SJSA1 (cell line): ENCODE measurements around the gene MYO7A. TPM values are rescaled to one million over a fixed set of nuclear protein-coding genes. Genes with fewer than 3 reads are reported as not detected.

Experiments
- DNase-seq, 2 experiments: peaks; one replicate each; pipeline ENCODE4 v3.0.0-alpha.2; 2015 to 2020; ENCODE audit warnings: low spot score in 2 of 2, low read depth in 1 of 2
- H3K27ac ChIP-seq: fragments of 250-450 bp; sonication (Bioruptor Pico); 2 replicates; pipeline ENCODE4 v1.5.1; 2020; ENCODE audit warnings: mild to moderate bottlenecking, moderate library complexity
- H3K27me3 ChIP-seq: fragments of 250-450 bp; sonication (Bioruptor Pico); replicated peaks from 2 replicates; pipeline ENCODE4 v1.5.1; 2020; ENCODE audit warnings: mild to moderate bottlenecking, moderate library complexity
- H3K36me3 ChIP-seq: fragments of 250-450 bp; sonication (Bioruptor Pico); 2 replicates; pipeline ENCODE4 v1.5.1; 2020; ENCODE audit warnings: mild to moderate bottlenecking
- H3K4me1 ChIP-seq: fragments of 250-450 bp; sonication (Bioruptor Pico); replicated peaks from 2 replicates; pipeline ENCODE4 v1.6.1; 2021; ENCODE audit warnings: mild to moderate bottlenecking
- H3K4me3 ChIP-seq: fragments of 250-450 bp; sonication (Bioruptor Pico); 2 replicates; pipeline ENCODE4 v1.5.1; 2020; ENCODE audit warnings: mild to moderate bottlenecking
- H3K9me3 ChIP-seq: fragments of 250-450 bp; sonication (Bioruptor Pico); replicated peaks from 2 replicates; pipeline ENCODE4 v1.5.1; 2020; ENCODE audit warnings: mild to moderate bottlenecking
- total RNA-seq: library from RNA; depleted of rRNA; stranded (reverse); fragments of >200 nt; shearing (Covaris generic); gene quantifications from 2 replicates; pipeline ENCODE4 v1.2.3, GENCODE V29; 2014

The MYO7A gene
- total RNA-seq, 1 experiment from 2014 or later, result not detected

GRCh38 chr11:77122576-77123212, 5.4 kb upstream of the MYO7A start:
- Histone ChIP-seq H3K4me1 (peaks cover 10% of the 10 kb centered on the region), H3K27ac (no peak overlapping the region), H3K4me3 (no peak overlapping the region), H3K27me3 (no peaks in the 10 kb centered on the region), H3K36me3 (no peaks in the 10 kb centered on the region; the same call in 1 of the 2 replicates), H3K9me3 (no peaks in the 10 kb centered on the region)
- DNase-seq, result no peak

DNA sequence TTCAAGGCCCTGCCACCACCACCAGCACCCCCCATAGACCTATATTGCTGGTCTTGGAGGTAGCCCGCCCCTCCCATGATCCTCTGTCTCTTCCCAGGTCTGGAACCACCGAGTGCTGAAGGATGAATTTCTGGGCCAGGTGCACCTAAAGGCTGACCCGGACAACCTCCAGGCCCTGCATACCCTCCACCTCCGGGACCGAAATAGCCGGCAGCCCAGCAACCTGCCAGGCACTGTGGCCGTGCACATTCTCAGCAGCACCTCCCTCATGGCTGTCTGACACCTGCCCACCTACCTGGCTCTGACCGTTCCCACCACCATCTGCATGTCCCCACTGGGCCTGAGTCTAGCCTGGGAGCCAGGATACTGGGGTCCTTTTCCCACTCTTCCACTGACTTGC, 4.5 kb upstream of the MYO7A start:
- peaks cover 13% of the 10 kb centered on the region for H3K4me1 ChIP-seq
- no peaks in the 10 kb centered on the region; the same call in 1 of the 2 replicates for H3K36me3 ChIP-seq
- H3K9me3 ChIP-seq, result no peaks in the 10 kb centered on the region
- no peak for DNase-seq
- no peaks in the 10 kb centered on the region for H3K27me3 ChIP-seq
- no peak overlapping the region for H3K4me3 ChIP-seq
- H3K27ac ChIP-seq, result no peak overlapping the region

DNA sequence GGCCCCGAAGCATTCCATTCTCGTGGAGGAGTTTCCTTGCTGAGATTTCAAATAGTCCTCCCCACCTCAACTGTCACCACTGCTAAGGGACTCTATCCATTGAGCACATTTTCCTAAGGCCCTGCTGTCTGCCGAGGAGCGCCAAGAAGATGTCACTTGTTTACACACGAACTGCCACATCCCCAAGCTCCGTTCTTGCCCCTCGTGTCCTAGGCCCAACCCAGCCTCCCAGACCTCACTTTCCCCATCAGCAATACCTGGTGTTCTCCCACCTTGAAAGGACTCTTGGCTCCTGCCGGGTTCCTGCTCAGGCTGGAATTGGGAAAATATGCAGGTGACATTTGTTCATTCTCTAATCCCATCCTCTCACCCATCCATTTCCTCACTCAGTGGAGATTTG, 4.0 kb upstream of the MYO7A start:
- Histone ChIP-seq H3K36me3 (no peaks in the 10 kb centered on the region; the same call in 1 of the 2 replicates), H3K4me1 (peaks cover 13% of the 10 kb centered on the region), H3K27ac (no peak overlapping the region), H3K27me3 (no peaks in the 10 kb centered on the region), H3K4me3 (no peak overlapping the region), H3K9me3 (no peaks in the 10 kb centered on the region)
- no peak for DNase-seq

DNA sequence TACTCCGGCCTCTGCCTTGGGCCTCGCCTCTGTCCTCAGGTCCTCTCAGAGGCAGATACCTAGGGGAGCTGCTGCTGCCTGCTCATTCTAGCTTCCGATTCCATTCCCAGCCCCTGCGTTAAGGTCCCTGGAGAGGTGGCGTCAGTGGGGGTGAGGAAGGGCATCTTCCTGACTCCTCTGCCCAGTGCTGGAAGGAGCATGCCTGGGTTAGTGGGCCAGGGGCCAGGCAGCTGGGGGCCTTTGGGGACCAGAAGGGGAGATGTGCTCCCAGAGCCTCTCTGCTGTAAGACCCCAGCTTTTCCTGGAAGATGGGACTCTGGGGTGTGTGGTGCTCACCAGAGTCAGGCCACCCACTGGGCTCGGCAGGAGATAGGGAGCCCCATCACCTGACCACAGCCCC, 3.6 kb upstream of the MYO7A start:
- Histone ChIP-seq H3K4me1 (peaks cover 13% of the 10 kb centered on the region), H3K36me3 (no peaks in the 10 kb centered on the region; the same call in 1 of the 2 replicates), H3K4me3 (no peak overlapping the region), H3K9me3 (no peaks in the 10 kb centered on the region), H3K27me3 (no peaks in the 10 kb centered on the region), H3K27ac (no peak overlapping the region)
- DNase-seq, result no peak

DNA sequence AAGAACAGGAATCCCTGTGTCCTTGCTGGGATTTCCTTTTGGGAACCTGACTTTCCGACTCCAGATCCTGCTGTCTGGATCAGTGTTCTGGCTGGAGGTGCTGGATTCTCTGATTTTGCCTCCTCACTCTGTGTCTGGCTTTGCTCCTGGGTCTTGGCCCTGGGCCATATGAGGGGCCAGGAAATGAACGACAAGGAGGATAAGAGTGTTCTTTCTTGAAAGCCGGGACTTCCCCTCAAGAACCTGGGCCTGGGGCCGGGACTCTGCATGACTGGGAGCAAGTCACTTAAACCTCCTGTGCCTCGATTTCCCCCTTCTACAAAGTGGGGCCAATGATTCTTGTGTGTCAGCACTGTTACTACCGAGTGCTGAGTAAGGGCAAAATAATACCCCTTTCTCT, 2.9 kb upstream of the MYO7A start:
- Histone ChIP-seq H3K9me3 (no peaks in the 10 kb centered on the region), H3K4me1 (peaks cover 13% of the 10 kb centered on the region), H3K36me3 (no peaks in the 10 kb centered on the region; the same call in 1 of the 2 replicates), H3K4me3 (no peak overlapping the region), H3K27me3 (no peaks in the 10 kb centered on the region), H3K27ac (no peak overlapping the region)
- DNase-seq, result no peak

DNA sequence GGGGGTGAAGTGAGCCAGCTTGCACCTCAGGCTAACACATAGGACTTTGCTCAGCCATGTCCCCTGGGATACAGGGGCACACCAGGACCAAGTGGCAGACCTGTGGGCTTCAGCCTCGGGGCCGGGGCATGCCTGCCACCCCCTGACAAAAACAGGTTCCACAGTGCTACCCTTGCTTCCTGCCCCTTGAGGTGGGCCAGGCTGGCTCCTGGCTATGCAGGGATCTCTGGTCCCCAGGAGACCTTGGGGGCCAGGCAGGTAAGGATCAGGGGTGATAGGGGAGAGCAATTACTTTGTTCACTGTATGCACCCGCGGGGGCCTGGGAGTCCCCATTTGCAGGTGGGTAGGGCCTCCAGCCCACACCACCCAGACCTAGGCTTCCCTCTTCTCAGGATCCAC, 2.4 kb upstream of the MYO7A start:
- no peaks in the 10 kb centered on the region for H3K9me3 ChIP-seq
- H3K4me1 ChIP-seq, result peaks cover 13% of the 10 kb centered on the region
- H3K36me3 ChIP-seq, result no peaks in the 10 kb centered on the region; the same call in 1 of the 2 replicates
- no peak overlapping the region for H3K27ac ChIP-seq
- no peak for DNase-seq
- H3K4me3 ChIP-seq, result no peak overlapping the region
- no peaks in the 10 kb centered on the region for H3K27me3 ChIP-seq

DNA sequence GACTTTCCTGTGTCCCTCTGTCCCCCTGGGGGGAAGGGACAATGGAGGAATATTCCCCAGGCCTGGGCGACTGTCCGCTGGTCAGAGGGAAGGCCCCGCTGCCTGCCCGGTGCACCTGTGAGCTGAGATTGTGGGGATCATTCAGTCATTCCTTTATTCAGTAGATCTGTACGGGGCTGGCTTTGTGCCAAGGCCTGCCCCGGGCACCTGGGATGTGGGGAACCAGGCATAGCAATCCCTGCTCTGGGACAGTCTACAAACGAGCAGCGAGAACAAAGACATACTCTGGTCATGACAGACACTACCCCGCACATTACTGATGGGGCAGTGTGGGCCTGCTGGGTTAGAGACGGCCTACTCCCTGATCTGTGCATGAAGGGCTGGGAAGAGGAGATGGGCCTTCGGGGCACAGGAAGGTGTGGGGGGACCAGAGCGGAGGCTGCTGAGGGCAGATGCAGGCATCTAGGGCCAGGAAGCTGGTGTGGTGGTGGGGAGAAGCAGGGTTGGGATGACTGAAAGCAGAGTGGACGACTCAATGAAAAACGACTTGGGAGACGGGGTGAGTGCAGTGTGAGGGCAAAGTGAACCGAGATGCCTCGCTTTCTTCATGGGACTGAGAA, 1.8 kb upstream of the MYO7A start:
- Histone ChIP-seq H3K4me1 (peaks cover 13% of the 10 kb centered on the region), H3K27ac (no peak overlapping the region), H3K27me3 (no peaks in the 10 kb centered on the region), H3K4me3 (no peak overlapping the region), H3K36me3 (no peaks in the 10 kb centered on the region), H3K9me3 (no peaks in the 10 kb centered on the region)
- DNase-seq, result no peak

- H3K9me3 ChIP-seq, result no peaks in the 10 kb centered on the region
- peaks cover 13% of the 10 kb centered on the region for H3K4me1 ChIP-seq
- no peak overlapping the region for H3K27ac ChIP-seq
- H3K27me3 ChIP-seq, result no peaks in the 10 kb centered on the region
- peak in 1 of 2 experiments; percentile 7 for DNase-seq
- H3K36me3 ChIP-seq, result no peaks in the 10 kb centered on the region
- H3K4me3 ChIP-seq, result peak overlapping the region; percentile 29
These were observed 1.2 kb upstream of the MYO7A start for GRCh38 chr11:77126861-77127234.

DNA sequence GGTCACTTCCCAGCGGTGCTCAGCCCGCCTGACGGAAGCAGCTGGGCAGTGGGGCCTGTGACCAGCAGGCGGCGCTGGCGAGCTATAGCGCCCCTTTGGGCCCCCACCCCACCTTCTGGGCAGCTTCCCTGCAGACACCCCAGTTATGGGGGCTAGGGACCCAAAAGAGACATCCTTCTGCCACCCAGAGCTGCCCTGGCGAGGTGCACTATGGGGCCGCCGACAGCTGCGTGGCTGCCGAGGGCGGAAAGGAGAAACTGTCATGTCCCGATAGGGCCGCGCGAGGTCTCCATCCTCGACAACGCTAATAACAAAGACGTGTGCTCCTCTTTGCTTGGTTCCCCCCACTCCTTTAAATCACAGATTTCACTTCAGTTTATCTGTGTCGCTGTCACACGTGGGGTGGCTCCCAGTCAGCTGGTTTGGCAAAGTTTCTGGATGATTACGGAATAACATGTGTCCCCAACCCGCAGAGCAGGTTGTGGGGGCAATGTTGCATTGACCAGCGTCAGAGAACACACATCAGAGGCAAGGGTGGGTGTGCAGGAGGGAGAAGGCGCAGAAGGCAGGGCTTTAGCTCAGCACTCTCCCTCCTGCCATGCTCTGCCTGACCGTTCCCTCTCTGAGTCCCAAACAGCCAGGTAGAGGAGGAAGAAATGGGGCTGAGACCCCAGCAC, 673 bp upstream of the MYO7A start:
- Histone ChIP-seq H3K9me3 (no peaks in the 10 kb centered on the region), H3K36me3 (no peaks in the 10 kb centered on the region), H3K4me3 (peak overlapping the region; percentile 29), H3K27me3 (no peaks in the 10 kb centered on the region), H3K27ac (no peak overlapping the region), H3K4me1 (peaks cover 13% of the 10 kb centered on the region)
- DNase-seq, result peak in 1 of 2 experiments; percentile 42

DNA sequence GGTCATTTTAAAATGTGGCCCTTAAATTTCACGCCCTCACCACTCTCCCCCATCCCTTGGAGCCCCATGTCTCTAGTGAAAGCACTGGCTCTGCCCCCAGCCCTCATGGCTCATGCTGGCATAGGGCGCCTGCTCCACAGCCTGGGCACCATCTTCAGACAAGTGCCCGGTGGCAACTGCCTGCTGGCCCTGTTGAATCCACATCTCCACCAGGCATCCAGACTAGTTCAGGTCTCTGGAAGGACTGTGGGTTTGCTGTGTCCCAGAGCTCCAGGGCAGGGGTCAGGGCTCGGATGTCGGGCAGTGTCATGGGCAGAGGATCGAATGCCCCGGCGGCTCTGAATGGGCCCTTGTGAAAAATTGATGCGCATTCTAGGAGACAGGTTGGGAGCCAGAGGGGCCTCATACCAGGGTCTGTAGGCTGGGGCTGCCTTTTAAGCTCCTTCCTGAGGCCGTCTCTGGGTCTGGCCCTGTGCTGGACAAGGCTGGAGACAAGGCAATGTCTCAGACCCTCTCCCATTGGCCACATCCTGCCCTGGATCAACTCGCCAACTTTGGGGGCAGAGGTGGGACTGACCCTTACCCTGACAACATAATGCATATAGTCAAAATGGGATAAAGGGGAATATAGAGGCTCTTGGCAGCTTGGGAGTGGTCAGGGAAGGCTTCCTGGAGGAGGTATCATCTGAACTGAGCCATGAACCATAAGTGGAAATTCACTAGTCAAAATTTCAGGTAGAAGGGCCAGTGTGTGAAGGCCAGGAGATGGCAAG, 1.2 kb downstream of the MYO7A start:
- DNase-seq, result no peak
- no peak overlapping the region for H3K27ac ChIP-seq
- peaks cover 13% of the 10 kb centered on the region for H3K4me1 ChIP-seq
- H3K4me3 ChIP-seq, result no peak overlapping the region
- no peaks in the 10 kb centered on the region for H3K36me3 ChIP-seq
- no peaks in the 10 kb centered on the region for H3K27me3 ChIP-seq
- H3K9me3 ChIP-seq, result no peaks in the 10 kb centered on the region

DNA sequence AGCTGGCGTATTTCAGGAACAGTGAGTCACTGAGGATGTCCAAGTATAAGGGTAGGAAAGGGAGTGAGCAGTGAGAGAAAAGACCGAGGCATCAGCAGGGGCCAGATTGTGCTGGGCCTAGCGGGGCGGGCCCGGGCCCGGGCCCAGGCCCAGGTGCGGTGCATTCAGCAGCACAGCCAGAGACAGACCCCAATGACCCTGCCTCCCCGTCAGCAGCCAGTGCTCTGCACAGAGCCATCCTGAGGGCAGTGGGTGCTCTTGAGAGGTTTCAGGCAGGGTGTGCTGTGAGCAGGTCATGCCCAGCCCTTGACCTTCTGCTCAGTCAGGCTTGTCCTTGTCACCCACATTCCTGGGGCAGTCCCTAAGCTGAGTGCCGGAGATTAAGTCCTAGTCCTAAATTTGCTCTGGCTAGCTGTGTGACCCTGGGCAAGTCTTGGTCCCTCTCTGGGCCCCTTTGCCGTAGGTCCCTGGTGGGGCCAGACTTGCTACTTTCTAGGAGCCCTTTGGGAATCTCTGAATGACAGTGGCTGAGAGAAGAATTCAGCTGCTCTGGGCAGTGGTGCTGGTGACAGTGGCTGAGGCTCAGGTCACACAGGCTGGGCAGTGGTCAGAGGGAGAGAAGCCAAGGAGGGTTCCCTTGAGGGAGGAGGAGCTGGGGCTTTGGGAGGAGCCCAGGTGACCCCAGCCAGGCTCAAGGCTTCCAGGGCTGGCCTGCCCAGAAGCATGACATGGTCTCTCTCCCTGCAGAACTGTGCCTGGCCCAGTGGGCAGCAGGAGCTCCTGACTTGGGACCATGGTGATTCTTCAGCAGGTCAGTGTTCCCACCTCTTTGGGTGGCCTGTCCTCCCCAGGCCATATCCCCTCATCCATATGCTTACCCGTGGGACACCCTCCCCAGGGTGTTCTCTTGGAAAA, 2.1 kb downstream of the MYO7A start:
- H3K36me3 ChIP-seq, result no peaks in the 10 kb centered on the region
- no peaks in the 10 kb centered on the region for H3K9me3 ChIP-seq
- H3K27ac ChIP-seq, result no peak overlapping the region
- H3K4me1 ChIP-seq, result peaks cover 13% of the 10 kb centered on the region
- no peak for DNase-seq
- no peak overlapping the region for H3K4me3 ChIP-seq
- no peaks in the 10 kb centered on the region for H3K27me3 ChIP-seq

DNA sequence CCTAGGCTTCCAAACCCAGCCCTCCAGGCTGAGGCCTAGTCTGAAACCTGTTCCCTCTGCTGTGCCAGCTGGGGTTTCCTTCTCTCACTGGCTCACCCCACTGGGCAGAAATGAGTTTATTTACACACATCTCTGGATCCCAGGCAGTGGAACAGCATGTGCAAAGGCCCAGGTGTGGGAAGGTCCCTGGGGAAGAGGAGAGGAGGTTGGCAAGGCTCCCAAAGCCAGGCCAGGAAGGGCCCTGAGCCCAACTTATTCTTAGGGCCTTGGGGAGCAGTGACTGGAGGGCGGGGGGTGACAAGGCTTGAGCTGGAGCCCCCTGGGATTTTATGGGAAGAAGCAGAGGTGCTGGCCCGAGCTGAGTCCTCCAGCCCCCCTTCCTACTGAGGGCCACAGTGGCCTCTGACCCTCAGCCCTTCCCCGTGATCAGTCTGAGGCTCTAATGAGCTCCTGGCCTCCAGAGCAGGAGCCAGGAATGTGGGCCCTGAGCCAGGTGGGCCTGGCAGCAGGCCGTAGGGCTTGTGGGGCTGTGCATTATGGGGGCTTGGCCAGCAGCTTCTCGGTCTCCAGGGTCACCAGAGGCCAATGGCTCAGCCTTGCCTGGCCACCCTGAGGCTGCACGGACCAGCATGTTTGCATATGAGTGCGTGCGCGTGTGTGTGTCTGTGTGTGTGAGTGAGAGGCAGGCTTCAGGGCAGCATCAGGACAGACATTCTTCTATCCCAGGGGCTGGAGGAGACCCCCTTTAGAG, 2.9 kb downstream of the MYO7A start:
- no peaks in the 10 kb centered on the region for H3K27me3 ChIP-seq
- H3K4me3 ChIP-seq, result no peak overlapping the region
- H3K4me1 ChIP-seq, result peaks cover 18% of the 10 kb centered on the region
- no peak for DNase-seq
- H3K27ac ChIP-seq, result no peak overlapping the region
- no peaks in the 10 kb centered on the region for H3K36me3 ChIP-seq
- H3K9me3 ChIP-seq, result no peaks in the 10 kb centered on the region
